PC-3 (cell line): ENCODE results near the gene ATP2B2. TPM values are rescaled to one million over a fixed set of nuclear protein-coding genes. Genes with fewer than 3 reads are reported as not detected.

Source experiments
- ATAC-seq: fragments of 200-7000 bp; cut with Tn5 transposase; 2 replicates; pipeline ENCODE4 v1.9.1; 2020; ENCODE audit warnings: mild to moderate bottlenecking, moderate library complexity
- BruUV-seq: library from RNA; stranded (reverse); fragments of 400-500 nt; replicated peaks from 2 replicates; lab custom pipeline; 2021; lab: Mats Ljungman, UMichigan
- CTCF ChIA-PET: fragments of 300-600 bp; sonication (Branson Sonifier 250); formaldehyde crosslinking; loops from one replicate; lab custom pipeline; 2022; ENCODE audit warnings: antibody characterized with exemption; lab: Charles Lee
- POLR2A ChIA-PET: fragments of 300-600 bp; sonication (Branson Sonifier 250); formaldehyde crosslinking; loops from one replicate; lab custom pipeline; 2022; ENCODE audit warnings: antibody characterized with exemption; ENCODE audit not compliant: unreplicated experiment; lab: Charles Lee
- DNase-seq: peaks from one replicate; pipeline ENCODE4 v3.0.0-alpha.2; 2015
- H2AFZ ChIP-seq: fragments of 300-600 bp; sonication (generic); 2 replicates; pipeline ENCODE4 v1.6.0; 2016; ENCODE audit warnings: antibody characterized with exemption, low read length
- H3F3A ChIP-seq: fragments of 300-600 bp; sonication (generic); one replicate; pipeline ENCODE4 v1.6.0; 2017; ENCODE audit warnings: antibody characterized with exemption, low read length, control low read depth, mild to moderate bottlenecking; ENCODE audit not compliant: unreplicated experiment
- H3K27ac ChIP-seq: fragments of 300-600 bp; sonication (generic); 2 replicates; pipeline ENCODE4 v1.5.1; 2016; ENCODE audit warnings: mild to moderate bottlenecking, low read length
- H3K27me3 ChIP-seq: fragments of 300-600 bp; sonication (generic); 2 replicates; pipeline ENCODE4 v1.6.1; 2016; ENCODE audit warnings: low read length, mixed read lengths
- H3K36me3 ChIP-seq: fragments of 300-600 bp; sonication (generic); 2 replicates; pipeline ENCODE4 v1.6.1; 2016; ENCODE audit warnings: low read depth, mixed run types, low read length, mixed read lengths
- H3K4me1 ChIP-seq: fragments of 300-600 bp; sonication (generic); 2 replicates; pipeline ENCODE4 v1.5.1; 2016; ENCODE audit warnings: low read length; ENCODE audit not compliant: insufficient read depth
- H3K4me2 ChIP-seq: fragments of 300-600 bp; sonication (generic); 2 replicates; pipeline ENCODE4 v1.6.0; 2016; ENCODE audit warnings: low read length
- H3K4me3 ChIP-seq: fragments of 300-600 bp; sonication (generic); 2 replicates; pipeline ENCODE4 v1.5.1; 2016; ENCODE audit warnings: mild to moderate bottlenecking, low read length, mixed read lengths
- H3K79me2 ChIP-seq: fragments of 300-600 bp; sonication (generic); 2 replicates; pipeline ENCODE4 v1.6.1; 2017; ENCODE audit warnings: low read length, mixed read lengths
- H3K9ac ChIP-seq: fragments of 300-600 bp; sonication (generic); 2 replicates; pipeline ENCODE4 v1.6.0; 2016; ENCODE audit warnings: mild to moderate bottlenecking, low read length
- H3K9me2 ChIP-seq: fragments of 300-600 bp; sonication (generic); replicated peaks from 2 replicates; pipeline ENCODE4 v1.6.1; 2016; ENCODE audit warnings: mixed run types, low read length, mixed read lengths
- H3K9me3 ChIP-seq: fragments of 300-600 bp; sonication (generic); 2 replicates; pipeline ENCODE4 v1.6.1; 2016; ENCODE audit warnings: low read length, mixed read lengths
- H4K20me1 ChIP-seq: fragments of 300-600 bp; sonication (generic); 2 replicates; pipeline ENCODE4 v1.6.1; 2016; ENCODE audit warnings: low read length, mixed read lengths
- CTCF ChIP-seq: fragments of 300-600 bp; sonication (generic); conservative IDR thresholded peaks from 2 replicates; pipeline ENCODE4 v1.5.1; 2017; ENCODE audit warnings: antibody characterized with exemption, low read depth, mild to moderate bottlenecking, low read length
- EZH2 ChIP-seq: fragments of 300-600 bp; sonication (generic); IDR thresholded peaks from one replicate; pipeline ENCODE4 v1.6.1; 2017; ENCODE audit warnings: antibody characterized with exemption, mild to moderate bottlenecking, low read length; ENCODE audit not compliant: unreplicated experiment
- EZH2phosphoT487 ChIP-seq: fragments of 300-600 bp; sonication (generic); IDR thresholded peaks from 2 replicates; pipeline ENCODE4 v1.6.1; 2018; ENCODE audit warnings: mild to moderate bottlenecking, antibody characterized with exemption, low read length, borderline replicate concordance
- intact Hi-C: fragments of 100-400 bp; cut with micrococcal nuclease; formaldehyde crosslinking; loops from 2 replicates; pipeline ENCODE4 v1.9.0; 2023
- total RNA-seq: library from RNA; depleted of rRNA; stranded (reverse); fragments of >200 nt; gene quantifications from 2 replicates; pipeline ENCODE4 v1.2.3, GENCODE V29; 2014

The ATP2B2 gene
- total RNA-seq, 1 experiment from 2014 or later, result not detected

- Histone ChIP-seq H3K27ac (no peak overlapping the region), H4K20me1 (no peaks in the 10 kb centered on the region), H3K36me3 (no peaks in the 10 kb centered on the region), H3K4me3 (no peak overlapping the region), H3K4me1 (no peaks in the 10 kb centered on the region), H3K9me3 (no peaks in the 10 kb centered on the region), H3F3A (no peaks in the 10 kb centered on the region), H2AFZ (no peak overlapping the region), H3K9me2 (no peaks in the 10 kb centered on the region), H3K4me2 (no peak overlapping the region), H3K27me3 (peaks cover 91% of the 10 kb centered on the region), H3K79me2 (no peaks in the 10 kb centered on the region), H3K9ac (no peak overlapping the region)
- TF ChIP-seq EZH2phosphoT487, result no peak
- no peak for ATAC-seq
- BruUV-seq, result no TSS peak
- CTCF ChIA-PET, result no interaction called here
- intact Hi-C loops, result no loop called here
- POLR2A ChIA-PET, result no interaction called here
- no peak for DNase-seq
Observed at GRCh38 chr3:10521772-10522441, 16.5 kb upstream of the ATP2B2 start.

- Histone ChIP-seq H3K79me2 (no peaks in the 10 kb centered on the region), H3K4me3 (no peak overlapping the region), H4K20me1 (no peaks in the 10 kb centered on the region), H3K4me1 (no peaks in the 10 kb centered on the region), H3F3A (no peaks in the 10 kb centered on the region), H3K9me3 (no peaks in the 10 kb centered on the region), H3K4me2 (no peak overlapping the region), H3K36me3 (no peaks in the 10 kb centered on the region), H3K27me3 (peaks cover 77% of the 10 kb centered on the region), H2AFZ (no peak overlapping the region), H3K27ac (no peak overlapping the region), H3K9me2 (no peaks in the 10 kb centered on the region), H3K9ac (no peak overlapping the region)
- BruUV-seq, result no TSS peak
- intact Hi-C loops, result no loop called here
- POLR2A ChIA-PET, result no interaction called here
- ATAC-seq (no peak), DNase-seq (no peak)
- CTCF ChIA-PET, result no interaction called here
- TF ChIP-seq CTCF, result no peak
- no peak for TF ChIP-seq EZH2
- TF ChIP-seq EZH2phosphoT487, result no peak
Observed at GRCh38 chr3:10520072-10520471, 14.7 kb upstream of the ATP2B2 start.

- Histone ChIP-seq H3K4me2 (no peak overlapping the region), H3K4me3 (no peak overlapping the region), H4K20me1 (no peaks in the 10 kb centered on the region), H3K27ac (no peak overlapping the region), H3K79me2 (no peaks in the 10 kb centered on the region), H3K9me2 (no peaks in the 10 kb centered on the region), H3K9ac (no peak overlapping the region), H3F3A (no peaks in the 10 kb centered on the region), H3K4me1 (no peaks in the 10 kb centered on the region), H2AFZ (no peak overlapping the region), H3K36me3 (no peaks in the 10 kb centered on the region), H3K27me3 (peaks cover 69% of the 10 kb centered on the region), H3K9me3 (no peaks in the 10 kb centered on the region)
- no TSS peak for BruUV-seq
- CTCF ChIA-PET, result no interaction called here
- POLR2A ChIA-PET, result no interaction called here
- ATAC-seq (no peak), DNase-seq (no peak)
- intact Hi-C loops, result no loop called here
- TF ChIP-seq EZH2phosphoT487, result no peak
- no peak for TF ChIP-seq EZH2
- TF ChIP-seq CTCF, result no peak
Observed at GRCh38 chr3:10519236-10519635, 13.8 kb upstream of the ATP2B2 start.
